AG04449 (cell line): Measurements from ENCODE around the gene HELT.
A peak's percentile ranks its signal among the peaks of the same experiment; 100 is the strongest.
"Not testable (repeated sequence)": the region's sequence is repeated elsewhere in the genome, so short reads cannot be mapped to it uniquely, and the experiment has no call there.

Experiments
- CTCF ChIA-PET: fragments of 350-600 bp; formaldehyde crosslinking; extraction: SDS; loops from one replicate; lab custom pipeline; 2021; ENCODE audit warnings: antibody characterized with exemption; lab: Yijun Ruan, JAX
- POLR2A ChIA-PET: fragments of 400-600, 350-600 bp; formaldehyde crosslinking; extraction: SDS; loops from one replicate; lab custom pipeline; 2020; ENCODE audit warnings: antibody characterized with exemption, inconsistent platforms; lab: Yijun Ruan, JAX
- DNase-seq: peaks from one replicate; pipeline ENCODE4 v3.0.0-alpha.2; 2010; ENCODE audit warnings: low read depth, low spot score
- H3K4me3 ChIP-seq: 2 replicates; pipeline ENCODE4 v1.5.1; 2011; ENCODE audit warnings: low read depth, mild to moderate bottlenecking, control low read depth, low read length
- TF ChIP-seq, protein P1 (sequence below): IDR thresholded peaks from one replicate; pipeline ENCODE4 v1.5.1; 2011; ENCODE audit warnings: mild to moderate bottlenecking, moderate library complexity, low read length, control low read depth, inconsistent platforms; ENCODE audit not compliant: insufficient read depth; ENCODE audit errors: missing control alignments

HELT gene

DNA sequence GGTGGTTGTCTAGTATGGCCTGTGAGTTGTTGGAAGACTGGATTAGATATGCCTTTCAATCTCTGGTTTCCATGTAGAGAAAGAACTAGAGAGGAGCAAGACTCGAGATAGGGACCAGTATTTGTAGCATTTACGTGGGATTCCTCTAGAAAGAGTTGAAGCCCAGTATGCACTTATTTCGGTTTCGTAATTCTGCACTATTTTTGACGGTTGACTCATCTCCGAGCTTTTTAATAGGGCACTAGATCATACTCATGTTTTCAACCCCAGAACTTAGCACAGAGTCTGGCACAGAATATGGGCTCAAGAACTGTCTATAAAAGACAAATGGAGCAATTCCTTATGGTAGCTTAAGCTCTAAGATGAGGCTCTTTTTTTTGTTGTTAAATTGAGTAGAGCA is 15.7 kb downstream of the HELT start:
- no peak overlapping the region for H3K4me3 ChIP-seq
- ChIA-PET POLR2A (no interaction called here), CTCF (interaction anchor here (0.8 to 1.3 kb wide), 3 partner anchors 100 to 1004 kb away, joined by 3 read pairs; no protein-coding TSS in a partner anchor)
- TF ChIP-seq, protein P1, sequence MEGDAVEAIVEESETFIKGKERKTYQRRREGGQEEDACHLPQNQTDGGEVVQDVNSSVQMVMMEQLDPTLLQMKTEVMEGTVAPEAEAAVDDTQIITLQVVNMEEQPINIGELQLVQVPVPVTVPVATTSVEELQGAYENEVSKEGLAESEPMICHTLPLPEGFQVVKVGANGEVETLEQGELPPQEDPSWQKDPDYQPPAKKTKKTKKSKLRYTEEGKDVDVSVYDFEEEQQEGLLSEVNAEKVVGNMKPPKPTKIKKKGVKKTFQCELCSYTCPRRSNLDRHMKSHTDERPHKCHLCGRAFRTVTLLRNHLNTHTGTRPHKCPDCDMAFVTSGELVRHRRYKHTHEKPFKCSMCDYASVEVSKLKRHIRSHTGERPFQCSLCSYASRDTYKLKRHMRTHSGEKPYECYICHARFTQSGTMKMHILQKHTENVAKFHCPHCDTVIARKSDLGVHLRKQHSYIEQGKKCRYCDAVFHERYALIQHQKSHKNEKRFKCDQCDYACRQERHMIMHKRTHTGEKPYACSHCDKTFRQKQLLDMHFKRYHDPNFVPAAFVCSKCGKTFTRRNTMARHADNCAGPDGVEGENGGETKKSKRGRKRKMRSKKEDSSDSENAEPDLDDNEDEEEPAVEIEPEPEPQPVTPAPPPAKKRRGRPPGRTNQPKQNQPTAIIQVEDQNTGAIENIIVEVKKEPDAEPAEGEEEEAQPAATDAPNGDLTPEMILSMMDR = no peak
- no peak for DNase-seq

DNA sequence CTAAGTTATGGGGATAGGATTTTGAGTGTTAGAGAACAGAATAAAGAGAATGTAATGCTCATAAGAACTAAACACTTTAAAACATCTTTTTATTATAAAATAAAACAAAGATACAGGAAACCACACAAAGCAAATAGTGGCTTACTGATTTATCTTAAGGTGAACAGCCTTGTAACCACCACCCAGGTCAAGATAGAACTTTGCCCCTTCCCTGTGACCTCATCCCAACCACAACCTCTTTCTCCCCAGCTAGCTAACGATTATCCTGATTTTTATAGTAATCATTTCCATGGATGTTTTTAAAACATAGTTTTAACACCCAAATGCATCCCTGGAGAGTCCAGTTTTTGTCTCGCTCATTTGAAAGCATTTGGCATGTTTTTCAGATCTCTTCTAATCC is 17.0 kb downstream of the HELT start:
- ChIA-PET CTCF (interaction anchor here (2.2 kb wide), 1 partner anchor 61 kb away, joined by 6 read pairs; no protein-coding TSS in a partner anchor), POLR2A (no interaction called here)
- no peak overlapping the region for H3K4me3 ChIP-seq
- DNase-seq = no peak
- TF ChIP-seq, protein P1 = no peak

DNA sequence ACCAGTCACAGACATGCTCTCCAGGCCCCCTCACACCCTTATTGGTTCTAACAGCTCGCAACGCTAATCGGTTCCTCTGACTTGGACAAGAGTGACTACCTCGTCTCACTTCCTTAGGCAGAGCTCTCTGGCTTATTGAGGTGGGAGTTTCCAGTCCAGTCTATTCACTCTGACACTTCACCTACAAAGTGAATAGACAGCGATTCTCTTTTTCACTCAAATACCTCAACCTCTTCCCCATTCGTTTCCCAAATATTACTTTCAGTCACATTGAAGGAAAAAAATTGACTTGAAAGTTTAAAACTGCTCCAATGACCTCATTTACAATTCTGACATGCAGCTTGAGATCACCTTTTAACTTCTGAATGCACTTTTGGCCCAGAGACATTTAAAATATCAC is 17.7 kb downstream of the HELT start:
- no peak for DNase-seq
- H3K4me3 ChIP-seq = no peak overlapping the region
- POLR2A ChIA-PET = no interaction called here
- TF ChIP-seq, protein P1 = no peak
- CTCF ChIA-PET = interaction anchor here (0.9 to 2.2 kb wide), 2 partner anchors 60 to 99 kb away, joined by 3 to 6 read pairs; no protein-coding TSS in a partner anchor

DNA sequence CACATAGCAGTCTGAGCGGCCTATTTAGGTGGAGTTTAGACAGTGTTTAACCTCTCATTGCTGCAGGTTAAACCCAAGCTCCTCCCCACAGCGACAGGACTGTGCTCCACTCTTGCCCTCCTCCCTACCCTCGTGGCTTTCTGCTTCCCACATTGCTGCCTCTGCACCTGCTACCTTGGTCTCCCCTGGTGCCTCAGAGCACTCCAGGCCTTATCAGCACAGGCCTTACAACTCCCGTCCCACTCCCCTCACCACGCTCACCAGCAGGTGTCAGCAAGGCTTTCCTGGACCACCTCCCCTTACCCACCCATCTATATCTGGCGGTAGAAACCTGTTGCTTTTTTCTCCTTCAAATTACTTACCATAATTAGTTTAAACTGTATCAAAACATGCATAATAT is 18.6 kb downstream of the HELT start:
- ChIA-PET POLR2A (no interaction called here), CTCF (interaction anchor here (0.8 to 1.5 kb wide), 4 partner anchors 25 to 103 kb away, joined by 3 to 4 read pairs (median 4); no protein-coding TSS in a partner anchor)
- TF ChIP-seq, protein P1 = no peak

DNA sequence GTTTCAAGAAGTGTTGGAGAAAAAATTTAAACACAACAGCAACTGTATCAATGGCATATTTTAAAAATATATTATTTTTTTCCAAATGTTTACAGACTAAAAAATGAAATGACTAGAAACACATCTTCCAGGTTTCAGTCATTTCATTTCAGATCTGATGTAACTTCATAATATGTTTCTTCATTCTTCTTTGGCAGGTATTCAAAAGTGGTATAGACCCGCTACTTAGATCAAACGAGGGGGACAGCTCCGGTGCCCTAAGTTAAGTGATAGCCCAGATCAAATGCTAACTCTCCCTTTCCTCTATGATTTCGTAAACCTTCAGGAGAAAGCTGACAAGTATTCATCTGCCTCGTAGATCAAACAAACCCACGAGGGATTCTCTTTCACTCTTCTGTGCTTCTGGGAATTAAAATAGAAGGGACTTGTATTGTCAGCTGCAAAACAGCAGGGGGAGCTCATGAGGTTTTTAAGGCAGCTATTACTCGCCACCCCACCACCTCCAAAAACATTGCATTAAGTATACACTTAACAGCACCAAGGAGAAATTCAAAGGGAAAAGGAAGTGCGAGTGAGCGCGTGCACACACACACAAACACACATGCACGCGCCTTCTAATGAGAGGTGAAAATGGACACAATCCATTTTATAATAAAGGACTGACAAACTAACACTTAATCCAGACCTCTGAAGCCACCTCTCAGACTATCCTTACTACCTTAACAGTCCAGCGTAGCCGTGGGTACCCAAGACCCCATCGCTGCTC is 21.4 kb downstream of the HELT start:
- DNase-seq = peak; percentile 5
- H3K4me3 ChIP-seq = peak overlapping the region; percentile 36
- ChIA-PET POLR2A (no interaction called here), CTCF (interaction anchor here (0.6 to 4.2 kb wide), 24 partner anchors 9 to 998 kb away, joined by 3 to 66 read pairs (median 5); partner anchors contain the start of gene SLC25A4)
- TF ChIP-seq, protein P1 = peak; percentile 58

More for the DNA sequence above, 18.6 kb downstream of the HELT start:
- no peak for DNase-seq
- H3K4me3 ChIP-seq = no peak overlapping the region

DNA sequence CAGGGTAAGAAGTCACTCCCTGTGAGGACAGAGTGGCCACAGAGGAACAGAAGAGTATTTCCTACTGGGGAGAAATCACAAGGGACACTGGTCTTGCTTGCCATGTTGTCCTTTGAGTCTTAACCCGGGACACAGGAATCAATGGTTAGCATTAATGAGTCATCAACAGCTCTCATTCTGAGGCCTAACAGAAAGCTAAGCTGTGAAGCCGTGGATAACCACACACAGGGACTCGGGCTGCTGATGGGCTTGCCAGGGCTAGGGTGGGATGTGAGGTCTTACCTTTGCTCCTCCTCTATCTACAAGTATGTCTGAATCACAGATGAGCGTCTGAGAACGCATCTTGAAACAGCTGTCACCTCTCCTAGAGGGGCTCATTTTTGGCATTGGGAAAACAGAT is 22.2 kb downstream of the HELT start:
- POLR2A ChIA-PET = no interaction called here
- H3K4me3 ChIP-seq = no peak overlapping the region
- TF ChIP-seq, protein P1 = no peak
- CTCF ChIA-PET = interaction anchor here (0.8 to 4.2 kb wide), 20 partner anchors 8 to 997 kb away, joined by 3 to 66 read pairs (median 6); partner anchors contain the start of gene SLC25A4
- DNase-seq = no peak

DNA sequence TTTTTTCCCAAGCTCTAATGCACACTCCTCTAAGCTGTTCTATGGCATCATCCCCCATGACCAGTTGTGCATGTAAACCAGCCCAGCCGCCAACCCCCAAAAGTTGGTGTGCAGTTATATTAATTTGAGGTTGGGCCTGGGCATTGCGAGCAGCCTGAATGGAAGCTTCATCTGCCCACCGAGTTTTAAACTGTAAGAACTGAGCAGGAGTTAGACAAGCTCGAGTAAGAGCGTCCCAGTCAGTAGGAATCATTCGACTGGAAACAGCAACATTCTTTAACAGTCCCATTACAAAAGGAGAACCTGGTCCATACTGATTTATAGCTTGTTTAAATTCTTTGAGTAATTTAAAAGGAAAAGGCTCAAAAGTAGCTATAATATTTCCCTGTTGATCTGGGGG is 32.0 kb downstream of the HELT start:
- POLR2A ChIA-PET, DNase-seq, H3K4me3 ChIP-seq: not testable (repeated sequence)
- CTCF ChIA-PET = interaction anchor here (1.2 to 1.8 kb wide), 3 partner anchors 10 to 46 kb away, joined by 3 to 7 read pairs (median 3); no protein-coding TSS in a partner anchor

DNA sequence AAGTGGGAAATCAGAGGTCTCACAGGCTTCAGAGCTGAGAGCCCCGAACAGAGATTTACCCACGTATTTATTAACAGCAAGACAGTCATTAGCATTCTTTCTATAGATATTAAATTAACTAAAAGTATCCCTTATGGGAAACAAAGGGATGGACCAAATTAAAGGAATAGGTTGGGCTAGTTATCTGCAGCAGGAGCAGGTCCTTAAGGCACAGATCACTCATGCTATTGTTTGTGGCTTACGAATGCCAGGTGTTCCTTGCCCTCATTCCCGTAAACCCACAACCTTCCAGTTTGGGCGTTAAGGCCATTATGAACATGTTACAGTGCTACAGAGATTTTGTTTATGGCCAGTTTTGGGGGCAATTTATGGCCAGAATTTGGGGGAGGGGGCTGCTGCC is 33.0 kb downstream of the HELT start:
- POLR2A ChIA-PET, H3K4me3 ChIP-seq, DNase-seq: not testable (repeated sequence)
- CTCF ChIA-PET = interaction anchor here (1.2 kb wide), 1 partner anchor 44 kb away, joined by 3 read pairs; no protein-coding TSS in a partner anchor
